ENCODE measurements around the gene NRTN. TPM values are rescaled to one million over a fixed set of nuclear protein-coding genes. Genes with fewer than 3 reads are reported as not detected.
A peak's percentile ranks its signal among the peaks of the same experiment; 100 is the strongest.

NRTN gene
- total and polyA plus RNA-seq, 2 of the 13 experiments (the other 11 are each of a cell fraction or from before 2014, with no cell fraction given) = 4.1 to 5.3 TPM

DNA sequence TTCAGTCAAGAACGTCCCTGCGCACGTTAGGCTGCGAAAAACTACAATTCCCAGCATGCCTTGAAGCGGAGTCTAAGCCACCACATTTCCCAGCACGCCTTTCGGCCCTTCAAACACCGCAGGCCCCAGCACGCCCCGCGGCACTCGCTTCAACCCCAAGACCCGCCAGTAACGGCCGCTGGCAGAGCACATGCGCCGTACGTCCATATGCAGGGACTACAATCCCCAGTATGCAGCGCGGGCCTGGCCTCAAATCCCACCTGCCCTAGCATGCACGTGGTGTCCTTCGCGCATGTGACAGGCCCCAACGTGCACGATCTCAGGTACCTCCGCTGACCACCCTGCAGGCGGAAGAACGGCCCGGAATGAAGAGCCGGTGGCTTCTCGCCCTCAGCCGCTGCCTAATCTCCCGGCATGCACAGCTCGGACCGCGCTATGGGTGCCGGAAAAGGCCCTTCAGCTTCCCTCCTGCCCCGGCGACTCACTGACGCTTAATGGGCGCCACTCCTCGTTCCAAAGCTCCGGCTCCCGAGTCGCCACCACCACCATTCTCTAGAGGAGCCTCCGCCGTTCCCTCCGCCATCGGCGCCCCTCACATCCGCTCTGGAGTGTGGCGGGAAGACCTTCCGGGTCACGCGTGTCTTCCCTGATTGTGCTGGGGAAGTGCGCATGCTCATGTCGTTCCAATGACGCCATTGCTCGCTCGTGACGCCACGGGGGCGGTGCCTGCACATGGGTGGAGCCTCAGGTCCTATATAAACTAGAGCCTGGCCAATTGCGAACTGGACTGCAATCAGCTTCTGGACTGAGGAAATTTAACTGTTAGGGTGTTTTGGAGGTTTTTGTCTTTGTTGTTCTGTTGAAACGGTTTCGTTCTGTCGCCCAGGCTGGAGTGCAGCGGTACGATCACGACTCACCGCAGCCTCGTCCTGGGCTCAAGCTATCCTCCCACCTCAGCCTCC lies 14.0 kb upstream of the NRTN start, which contains the start of gene DUS3L (continued):
- TF ChIP-seq, protein P1, sequence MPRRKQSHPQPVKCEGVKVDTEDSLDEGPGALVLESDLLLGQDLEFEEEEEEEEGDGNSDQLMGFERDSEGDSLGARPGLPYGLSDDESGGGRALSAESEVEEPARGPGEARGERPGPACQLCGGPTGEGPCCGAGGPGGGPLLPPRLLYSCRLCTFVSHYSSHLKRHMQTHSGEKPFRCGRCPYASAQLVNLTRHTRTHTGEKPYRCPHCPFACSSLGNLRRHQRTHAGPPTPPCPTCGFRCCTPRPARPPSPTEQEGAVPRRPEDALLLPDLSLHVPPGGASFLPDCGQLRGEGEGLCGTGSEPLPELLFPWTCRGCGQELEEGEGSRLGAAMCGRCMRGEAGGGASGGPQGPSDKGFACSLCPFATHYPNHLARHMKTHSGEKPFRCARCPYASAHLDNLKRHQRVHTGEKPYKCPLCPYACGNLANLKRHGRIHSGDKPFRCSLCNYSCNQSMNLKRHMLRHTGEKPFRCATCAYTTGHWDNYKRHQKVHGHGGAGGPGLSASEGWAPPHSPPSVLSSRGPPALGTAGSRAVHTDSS (CRISPR knock-in tag; conservative IDR thresholded peaks at IDR 0.05) = no peak
- TF ChIP-seq SP4 (CRISPR knock-in tag; IDR thresholded peaks at IDR 0.05) (peak; percentile 85), ZNF121 (CRISPR knock-in tag; IDR thresholded peaks at IDR 0.05) (peak; percentile 65), ZNF879 (CRISPR knock-in tag; IDR thresholded peaks at IDR 0.05) (no peak), SNAPC2 (CRISPR knock-in tag; IDR thresholded peaks at IDR 0.05) (peak; percentile 88; the same call in 1 of the 2 replicates), PITX1 (CRISPR knock-in tag; IDR thresholded peaks at IDR 0.05) (peak; percentile 93), ETV5 (CRISPR knock-in tag; IDR thresholded peaks at IDR 0.05; ENCODE audit: borderline replicate concordance) (peak; percentile 58; the same call in 1 of the 2 replicates), PCBP2 (optimal IDR thresholded peaks at IDR 0.05; ENCODE audit: low read depth, low read length, poor library complexity, severe bottlenecking) (no peak), ZNF550 (CRISPR knock-in tag; IDR thresholded peaks at IDR 0.05; ENCODE audit: borderline replicate concordance) (no peak), CHCHD3 (CRISPR knock-in tag; IDR thresholded peaks at IDR 0.05) (peak; percentile 92), ZNF484 (CRISPR knock-in tag; IDR thresholded peaks at IDR 0.05; ENCODE audit: borderline replicate concordance, low read depth) (no peak), TCF7 (IDR thresholded peaks at IDR 0.05; ENCODE audit: low read depth) (no peak; the same call in 1 of the 2 replicates), ZKSCAN5 (CRISPR knock-in tag; IDR thresholded peaks at IDR 0.05) (0 out of 2 replicates have a peak, but pooled peaks have one; percentile 21), ARID3A (IDR thresholded peaks at IDR 0.05; ENCODE audit: low read depth, low read length) (no peak), JDP2 (CRISPR knock-in tag; IDR thresholded peaks at IDR 0.05; ENCODE audit: borderline replicate concordance) (no peak), HOXA5 (CRISPR knock-in tag; IDR thresholded peaks at IDR 0.05) (0 out of 2 replicates have a peak, but pooled peaks have one; percentile 7), TEAD2 (CRISPR knock-in tag; IDR thresholded peaks at IDR 0.05) (no peak), HOXA9 (CRISPR knock-in tag; IDR thresholded peaks at IDR 0.05; ENCODE audit: borderline replicate concordance) (no peak), CAMTA2 (CRISPR knock-in tag; IDR thresholded peaks at IDR 0.05; ENCODE audit: borderline replicate concordance) (no peak), SNRNP70 (IDR thresholded peaks at IDR 0.05; ENCODE audit: low read depth, low read length) (no peak)
- TF ChIP-seq, protein P2, sequence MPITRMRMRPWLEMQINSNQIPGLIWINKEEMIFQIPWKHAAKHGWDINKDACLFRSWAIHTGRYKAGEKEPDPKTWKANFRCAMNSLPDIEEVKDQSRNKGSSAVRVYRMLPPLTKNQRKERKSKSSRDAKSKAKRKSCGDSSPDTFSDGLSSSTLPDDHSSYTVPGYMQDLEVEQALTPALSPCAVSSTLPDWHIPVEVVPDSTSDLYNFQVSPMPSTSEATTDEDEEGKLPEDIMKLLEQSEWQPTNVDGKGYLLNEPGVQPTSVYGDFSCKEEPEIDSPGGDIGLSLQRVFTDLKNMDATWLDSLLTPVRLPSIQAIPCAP (CRISPR knock-in tag; IDR thresholded peaks at IDR 0.05; ENCODE audit: low read depth) = no peak; the same call in 1 of the 2 replicates
- TF ChIP-seq, protein P3, sequence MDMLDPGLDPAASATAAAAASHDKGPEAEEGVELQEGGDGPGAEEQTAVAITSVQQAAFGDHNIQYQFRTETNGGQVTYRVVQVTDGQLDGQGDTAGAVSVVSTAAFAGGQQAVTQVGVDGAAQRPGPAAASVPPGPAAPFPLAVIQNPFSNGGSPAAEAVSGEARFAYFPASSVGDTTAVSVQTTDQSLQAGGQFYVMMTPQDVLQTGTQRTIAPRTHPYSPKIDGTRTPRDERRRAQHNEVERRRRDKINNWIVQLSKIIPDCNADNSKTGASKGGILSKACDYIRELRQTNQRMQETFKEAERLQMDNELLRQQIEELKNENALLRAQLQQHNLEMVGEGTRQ (IDR thresholded peaks at IDR 0.05; ENCODE audit: low read depth, low read length) = peak; percentile 93
- TF ChIP-seq, protein P3 (CRISPR knock-in tag; IDR thresholded peaks at IDR 0.05; ENCODE audit: borderline replicate concordance) = peak; percentile 94
